Spleen (tissue), 7 donors: ENCODE data around the gene FBXL17.

Experiments used
- POLR2A ChIP-seq, 3 donors: fragments of 450-650 bp; IDR thresholded peaks; one replicate each; pipeline ENCODE4 v1.5.1; 2017; ENCODE audit warnings: antibody characterized with exemption in 3 of 3, mild to moderate bottlenecking in 1 of 3
- POLR2AphosphoS5 ChIP-seq, 3 donors: sonication (generic); formaldehyde crosslinking; IDR thresholded peaks; one replicate each; pipeline ENCODE4 v1.5.1; 2017; ENCODE audit warnings: antibody characterized with exemption in 3 of 3
- TF ChIP-seq, protein P1 (sequence below), 11 experiments: fragments of 200-600 bp in 7 of 11; fragments of 450-650 bp in 4 of 11; sonication (generic) in 4 of 11; IDR thresholded peaks in 8 of 11; conservative IDR thresholded peaks in 3 of 11; 1 replicate in 7 of 11; 2 replicates in 4 of 11; pipeline versions ENCODE4 v1.4.0 to v1.8.0; 2016 to 2021; ENCODE audit warnings: antibody characterized with exemption in 11 of 11, inconsistent platforms in 4 of 11, mild to moderate bottlenecking in 1 of 11
- donor health status: DM: no; HTN: no; CAD: no; lungs with moderate emphysema.
- donor health status: DM: no; HTN: no; CAD: no.
- donor health status: DM: no; HTN: no; CAD: no.

DNA sequence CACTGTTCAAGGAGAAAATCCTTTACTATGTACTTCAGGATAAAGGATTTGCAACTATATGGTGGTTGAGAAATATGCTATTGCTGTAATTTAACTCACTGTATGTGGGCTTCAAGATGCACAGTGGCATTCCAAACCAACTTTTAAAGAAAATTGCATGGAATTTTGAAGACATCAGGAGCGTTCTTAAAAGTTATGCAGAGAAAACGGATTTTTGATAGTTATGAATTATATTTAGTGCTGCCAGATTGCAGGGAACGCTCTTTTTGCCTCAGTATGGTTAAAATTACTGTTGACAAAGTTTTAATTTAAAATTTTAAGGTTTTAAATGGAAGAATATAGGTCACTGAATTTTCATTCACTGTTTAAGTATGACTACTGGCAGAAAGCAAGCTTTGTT lies 375.1 kb downstream of the FBXL17 start:
- TF ChIP-seq, protein P1, sequence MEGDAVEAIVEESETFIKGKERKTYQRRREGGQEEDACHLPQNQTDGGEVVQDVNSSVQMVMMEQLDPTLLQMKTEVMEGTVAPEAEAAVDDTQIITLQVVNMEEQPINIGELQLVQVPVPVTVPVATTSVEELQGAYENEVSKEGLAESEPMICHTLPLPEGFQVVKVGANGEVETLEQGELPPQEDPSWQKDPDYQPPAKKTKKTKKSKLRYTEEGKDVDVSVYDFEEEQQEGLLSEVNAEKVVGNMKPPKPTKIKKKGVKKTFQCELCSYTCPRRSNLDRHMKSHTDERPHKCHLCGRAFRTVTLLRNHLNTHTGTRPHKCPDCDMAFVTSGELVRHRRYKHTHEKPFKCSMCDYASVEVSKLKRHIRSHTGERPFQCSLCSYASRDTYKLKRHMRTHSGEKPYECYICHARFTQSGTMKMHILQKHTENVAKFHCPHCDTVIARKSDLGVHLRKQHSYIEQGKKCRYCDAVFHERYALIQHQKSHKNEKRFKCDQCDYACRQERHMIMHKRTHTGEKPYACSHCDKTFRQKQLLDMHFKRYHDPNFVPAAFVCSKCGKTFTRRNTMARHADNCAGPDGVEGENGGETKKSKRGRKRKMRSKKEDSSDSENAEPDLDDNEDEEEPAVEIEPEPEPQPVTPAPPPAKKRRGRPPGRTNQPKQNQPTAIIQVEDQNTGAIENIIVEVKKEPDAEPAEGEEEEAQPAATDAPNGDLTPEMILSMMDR (IDR thresholded peaks at IDR 0.05 in 8 of 11, conservative IDR thresholded peaks at IDR 0.05 in 3 of 11), result no peak
- no peak for TF ChIP-seq POLR2A (IDR thresholded peaks at IDR 0.05)
- no peak for TF ChIP-seq POLR2AphosphoS5 (IDR thresholded peaks at IDR 0.05)
